Hepatocyte (in vitro differentiated cells): ENCODE measurements around the gene ANKRD31. TPM values are rescaled to one million over a fixed set of nuclear protein-coding genes. Genes with fewer than 3 reads are reported as not detected.

Experiments used
- DNase-seq: peaks from one replicate; pipeline ENCODE4 v3.0.0-alpha.2; 2016; ENCODE audit warnings: low spot score
- H2AFZ ChIP-seq: fragments of 200-600 bp; sonication (generic); 2 replicates; pipeline ENCODE4 v1.6.0; 2016; ENCODE audit warnings: antibody characterized with exemption, mild to moderate bottlenecking
- H3K27ac ChIP-seq: fragments of 200-600 bp; sonication (generic); 2 replicates; pipeline ENCODE4 v1.5.1; 2016; ENCODE audit warnings: mild to moderate bottlenecking
- H3K27me3 ChIP-seq: fragments of 200-600 bp; sonication (generic); 2 replicates; pipeline ENCODE4 v1.6.1; 2016
- H3K36me3 ChIP-seq: fragments of 200-600 bp; sonication (generic); replicated peaks from 2 replicates; pipeline ENCODE4 v1.5.1; 2016; ENCODE audit warnings: low read depth; ENCODE audit not compliant: insufficient read depth
- H3K4me1 ChIP-seq: fragments of 200-600 bp; sonication (generic); 2 replicates; pipeline ENCODE4 v1.5.1; 2016; ENCODE audit warnings: mild to moderate bottlenecking, moderate library complexity; ENCODE audit not compliant: insufficient read depth
- H3K4me2 ChIP-seq: fragments of 200-600 bp; sonication (generic); 2 replicates; pipeline ENCODE4 v1.6.0; 2016
- H3K4me3 ChIP-seq: fragments of 200-600 bp; sonication (generic); 2 replicates; pipeline ENCODE4 v1.5.1; 2016; ENCODE audit warnings: mild to moderate bottlenecking
- H3K79me2 ChIP-seq: fragments of 200-600 bp; sonication (generic); 2 replicates; pipeline ENCODE4 v1.6.0; 2017; ENCODE audit warnings: mild to moderate bottlenecking
- H3K9me2 ChIP-seq: fragments of 200-600 bp; sonication (generic); replicated peaks from 2 replicates; pipeline ENCODE4 v1.6.0; 2017; ENCODE audit warnings: mild to moderate bottlenecking; ENCODE audit not compliant: insufficient read depth
- H3K9me3 ChIP-seq: fragments of 200-600 bp; sonication (generic); 2 replicates; pipeline ENCODE4 v1.5.1; 2016; ENCODE audit warnings: low read depth, mild to moderate bottlenecking
- H4K20me1 ChIP-seq: fragments of 200-600 bp; sonication (generic); 2 replicates; pipeline ENCODE4 v1.6.0; 2016; ENCODE audit warnings: mild to moderate bottlenecking; ENCODE audit not compliant: insufficient read depth, poor library complexity, severe bottlenecking
- EZH2 ChIP-seq: fragments of 200-600 bp; sonication (generic); IDR thresholded peaks from 2 replicates; pipeline ENCODE4 v1.6.1; 2016; ENCODE audit warnings: antibody characterized with exemption, mild to moderate bottlenecking, borderline replicate concordance
- EZH2phosphoT487 ChIP-seq: fragments of 200-600 bp; sonication (generic); IDR thresholded peaks from one replicate; pipeline ENCODE4 v1.6.1; 2018; ENCODE audit warnings: antibody characterized with exemption, mild to moderate bottlenecking, low read depth, moderate library complexity; ENCODE audit not compliant: unreplicated experiment, severe bottlenecking
- WGBS: methylation state at CpG from one replicate; pipeline ENCODE4 v1.1.6; 2016; ENCODE audit warnings: low lambda C conversion rate; ENCODE audit errors: missing lambda C conversion rate; 5-methylcytosine and 5-hydroxymethylcytosine counted together
- polyA plus RNA-seq: library from polyadenylated mRNA; unstranded; fragments of >200 nt; fragmentation: Nextera tagmentation; extraction: Ambion mirVana; gene quantifications from 2 replicates; pipeline ENCODE4 v1.2.1, GENCODE V29; 2016
- total RNA-seq: library from RNA; depleted of rRNA; stranded (reverse); fragments of >200 nt; gene quantifications from 2 replicates; pipeline ENCODE4 v1.2.3, GENCODE V29; 2014
- TF ChIP-seq, protein P1 (sequence below): fragments of 200-600 bp; sonication (generic); IDR thresholded peaks from 2 replicates; pipeline ENCODE4 v1.5.1; 2016; ENCODE audit warnings: antibody characterized with exemption, mild to moderate bottlenecking; ENCODE audit not compliant: poor library complexity

ANKRD31 gene
- total and polyA plus RNA-seq, 2 experiments from 2014 or later = 0.19 to 0.47 TPM

GRCh38 chr5:75058986-75059535 is 177.6 kb downstream of the ANKRD31 start:
- Histone ChIP-seq H4K20me1 (no peaks in the 10 kb centered on the region), H2AFZ (no peak overlapping the region), H3K27ac (no peak overlapping the region), H3K4me2 (no peak overlapping the region), H3K36me3 (no peaks in the 10 kb centered on the region), H3K79me2 (no peaks in the 10 kb centered on the region), H3K4me3 (no peak overlapping the region), H3K9me3 (no peaks in the 10 kb centered on the region), H3K9me2 (no peaks in the 10 kb centered on the region), H3K4me1 (no peaks in the 10 kb centered on the region), H3K27me3 (no peaks in the 10 kb centered on the region)
- WGBS = 90% methylated on average over 3 of the region's 3 CpGs
- DNase-seq = no peak
- TF ChIP-seq EZH2phosphoT487 = no peak
- TF ChIP-seq, protein P1, sequence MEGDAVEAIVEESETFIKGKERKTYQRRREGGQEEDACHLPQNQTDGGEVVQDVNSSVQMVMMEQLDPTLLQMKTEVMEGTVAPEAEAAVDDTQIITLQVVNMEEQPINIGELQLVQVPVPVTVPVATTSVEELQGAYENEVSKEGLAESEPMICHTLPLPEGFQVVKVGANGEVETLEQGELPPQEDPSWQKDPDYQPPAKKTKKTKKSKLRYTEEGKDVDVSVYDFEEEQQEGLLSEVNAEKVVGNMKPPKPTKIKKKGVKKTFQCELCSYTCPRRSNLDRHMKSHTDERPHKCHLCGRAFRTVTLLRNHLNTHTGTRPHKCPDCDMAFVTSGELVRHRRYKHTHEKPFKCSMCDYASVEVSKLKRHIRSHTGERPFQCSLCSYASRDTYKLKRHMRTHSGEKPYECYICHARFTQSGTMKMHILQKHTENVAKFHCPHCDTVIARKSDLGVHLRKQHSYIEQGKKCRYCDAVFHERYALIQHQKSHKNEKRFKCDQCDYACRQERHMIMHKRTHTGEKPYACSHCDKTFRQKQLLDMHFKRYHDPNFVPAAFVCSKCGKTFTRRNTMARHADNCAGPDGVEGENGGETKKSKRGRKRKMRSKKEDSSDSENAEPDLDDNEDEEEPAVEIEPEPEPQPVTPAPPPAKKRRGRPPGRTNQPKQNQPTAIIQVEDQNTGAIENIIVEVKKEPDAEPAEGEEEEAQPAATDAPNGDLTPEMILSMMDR = no peak
- no peak for TF ChIP-seq EZH2

GRCh38 chr5:75057561-75057960 is 179.1 kb downstream of the ANKRD31 start:
- Histone ChIP-seq H2AFZ (no peak overlapping the region), H3K36me3 (no peaks in the 10 kb centered on the region), H3K79me2 (no peaks in the 10 kb centered on the region), H3K9me2 (no peaks in the 10 kb centered on the region), H3K27ac (no peak overlapping the region), H3K4me2 (no peak overlapping the region), H3K9me3 (no peaks in the 10 kb centered on the region), H3K4me1 (no peaks in the 10 kb centered on the region), H4K20me1 (no peaks in the 10 kb centered on the region), H3K4me3 (no peak overlapping the region), H3K27me3 (no peaks in the 10 kb centered on the region)
- no peak for TF ChIP-seq EZH2
- TF ChIP-seq, protein P1 = no peak
- TF ChIP-seq EZH2phosphoT487 = no peak
- 45% methylated on average over 2 of the region's 2 CpGs for WGBS
- no peak for DNase-seq

DNA sequence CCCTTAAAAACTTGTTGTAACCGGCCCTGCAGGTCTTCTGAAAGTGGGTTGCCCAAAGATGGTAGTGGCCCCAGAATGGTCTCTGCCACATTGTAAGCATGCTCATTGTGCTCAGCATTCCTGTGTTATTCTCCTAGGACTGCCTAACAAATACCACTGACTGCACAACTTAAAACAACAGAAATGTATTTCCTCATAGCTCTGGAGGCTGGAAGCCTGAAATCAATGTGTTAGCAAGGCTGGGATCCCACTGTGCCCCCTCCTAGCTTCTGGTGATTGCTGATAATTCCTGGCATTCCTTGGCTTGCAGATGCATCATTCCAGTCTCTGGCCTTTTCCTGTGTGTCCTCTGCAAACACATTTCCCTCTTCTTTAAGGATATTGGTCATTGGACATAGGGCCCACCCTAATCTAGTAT is 180.9 kb downstream of the ANKRD31 start:
- 82% methylated on average over 1 of the region's 1 CpG for WGBS
- Histone ChIP-seq H4K20me1 (no peaks in the 10 kb centered on the region), H3K79me2 (peaks cover 3% of the 10 kb centered on the region), H3K4me3 (no peak overlapping the region), H3K27ac (no peak overlapping the region), H3K9me3 (no peaks in the 10 kb centered on the region), H3K27me3 (no peaks in the 10 kb centered on the region), H3K9me2 (no peaks in the 10 kb centered on the region), H2AFZ (no peak overlapping the region), H3K4me1 (peaks cover 10% of the 10 kb centered on the region), H3K4me2 (no peak overlapping the region), H3K36me3 (no peaks in the 10 kb centered on the region)
- TF ChIP-seq EZH2phosphoT487 = no peak
- DNase-seq = no peak

DNA sequence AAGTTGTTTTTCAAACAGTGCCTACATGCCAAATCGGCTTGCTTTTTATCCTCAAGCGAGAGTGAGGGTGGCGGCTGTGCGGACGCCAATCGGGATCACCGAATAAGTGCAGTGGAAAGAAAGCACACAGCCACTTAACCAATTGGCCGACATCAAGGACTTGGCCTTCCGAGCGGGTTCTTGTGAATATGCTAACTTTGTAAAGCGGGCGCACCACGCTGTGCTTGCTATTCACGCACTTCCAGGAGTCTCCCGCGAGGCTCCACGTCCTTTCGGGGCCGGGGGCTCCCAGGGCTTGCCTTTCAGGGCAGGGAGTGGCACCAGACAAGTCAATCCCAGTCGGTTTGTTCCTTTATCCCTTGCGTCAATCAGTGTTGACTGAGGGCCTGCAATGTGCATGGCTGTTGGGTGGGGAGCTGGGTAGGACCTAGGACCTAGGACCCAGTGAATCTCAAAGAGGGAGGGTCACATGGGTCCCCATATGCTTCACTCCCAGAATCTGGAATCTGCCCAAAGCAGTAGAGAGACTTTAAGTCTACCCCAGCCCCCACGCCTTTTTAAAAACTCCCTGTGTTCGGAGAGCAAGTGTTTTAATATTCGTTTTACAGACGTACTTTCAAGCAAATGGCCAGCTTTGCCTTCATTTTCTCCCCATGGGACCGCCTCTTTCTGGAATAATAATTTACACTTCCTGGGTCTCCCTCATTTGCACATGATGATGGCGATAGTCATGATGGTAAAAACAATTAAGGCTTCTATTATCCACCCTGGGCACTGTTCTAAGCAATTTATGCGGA is 182.3 kb downstream of the ANKRD31 start:
- Histone ChIP-seq H3K27ac (peak overlapping the region; percentile 90), H3K4me3 (peak overlapping the region; percentile 83), H3K36me3 (no peaks in the 10 kb centered on the region), H3K4me2 (peak overlapping the region; percentile 85), H3K9me2 (no peaks in the 10 kb centered on the region), H2AFZ (peak overlapping the region; percentile 71), H3K4me1 (peaks cover 10% of the 10 kb centered on the region), H3K27me3 (no peaks in the 10 kb centered on the region), H3K79me2 (peaks cover 17% of the 10 kb centered on the region), H3K9me3 (no peaks in the 10 kb centered on the region), H4K20me1 (no peaks in the 10 kb centered on the region)
- WGBS = 24% methylated on average over 28 of the region's 28 CpGs
- TF ChIP-seq EZH2 (no peak), EZH2phosphoT487 (no peak)
- TF ChIP-seq, protein P1 = no peak
- DNase-seq = peak; percentile 51
